22Rv1 (cell line): ENCODE data around the gene WRAP53.

Experiments used
- CTCF ChIP-seq: fragments of 450-650 bp; IDR thresholded peaks from 2 replicates; pipeline ENCODE4 v1.5.1; 2017; ENCODE audit warnings: mild to moderate bottlenecking
- ZFX ChIP-seq: fragments of 450-650 bp; IDR thresholded peaks from 2 replicates; pipeline ENCODE4 v1.6.1; 2017; ENCODE audit warnings: antibody characterized with exemption, borderline replicate concordance

- TF ChIP-seq CTCF (no peak), ZFX (no peak)
These were observed 20.8 kb downstream of the WRAP53 start for GRCh38 chr17:7709031-7709430.
